Measurements from ENCODE around the gene CASK.

Gene CASK

GRCh38 chrX:41559235-41560052 is 363.9 kb downstream of the CASK start:
- no peak for DNase-seq (ENCODE audit: low spot score)

GRCh38 chrX:41558531-41558930 is 364.8 kb downstream of the CASK start:
- no peak for DNase-seq (ENCODE audit: low spot score)

GRCh38 chrX:41556958-41557357 is 366.4 kb downstream of the CASK start:
- DNase-seq (ENCODE audit: low spot score) = no peak

- no peak for DNase-seq (ENCODE audit: low spot score)
These were observed 369.7 kb downstream of the CASK start for GRCh38 chrX:41553688-41554087.

- no peak for DNase-seq (ENCODE audit: low spot score)
These were observed 374.9 kb downstream of the CASK start for GRCh38 chrX:41548411-41548810.

- no peak for DNase-seq (ENCODE audit: low spot score)
These were observed 379.7 kb downstream of the CASK start for GRCh38 chrX:41543668-41544067.

- no peak for DNase-seq (ENCODE audit: low spot score)
These were observed 380.3 kb downstream of the CASK start for GRCh38 chrX:41543025-41543424.

- DNase-seq (ENCODE audit: low spot score) = no peak
These were observed 380.8 kb downstream of the CASK start for GRCh38 chrX:41542536-41542935.

GRCh38 chrX:41542135-41542534 is 381.2 kb downstream of the CASK start:
- DNase-seq (ENCODE audit: low spot score) = no peak

- DNase-seq (ENCODE audit: low spot score) = no peak
These were observed 382.0 kb downstream of the CASK start for GRCh38 chrX:41541386-41541785.

GRCh38 chrX:41538707-41539106 is 384.6 kb downstream of the CASK start:
- DNase-seq (ENCODE audit: low spot score) = no peak

GRCh38 chrX:41530085-41530484 is 393.3 kb downstream of the CASK start:
- DNase-seq (ENCODE audit: low spot score) = no peak

GRCh38 chrX:41529221-41529620 is 394.1 kb downstream of the CASK start:
- DNase-seq (ENCODE audit: low spot score) = no peak

- no peak for DNase-seq (ENCODE audit: low spot score)
These were observed 394.6 kb downstream of the CASK start for GRCh38 chrX:41528784-41529183.

GRCh38 chrX:41526925-41527324 is 396.4 kb downstream of the CASK start:
- DNase-seq (ENCODE audit: low spot score) = peak; percentile 39

- DNase-seq (ENCODE audit: low spot score) = no peak
These were observed 397.1 kb downstream of the CASK start for GRCh38 chrX:41526271-41526670.

- DNase-seq (ENCODE audit: low spot score) = no peak
These were observed 400.7 kb downstream of the CASK start for GRCh38 chrX:41522671-41523070.

- DNase-seq (ENCODE audit: low spot score) = no peak
These were observed 401.3 kb downstream of the CASK start for GRCh38 chrX:41522081-41522480.

- DNase-seq (ENCODE audit: low spot score) = no peak
These were observed 403.9 kb downstream of the CASK start for GRCh38 chrX:41519468-41519867.

GRCh38 chrX:41518841-41519220 is 404.5 kb downstream of the CASK start:
- no peak for DNase-seq (ENCODE audit: low spot score)

GRCh38 chrX:41518127-41518840 is 405.1 kb downstream of the CASK start:
- no peak for DNase-seq (ENCODE audit: low spot score)

GRCh38 chrX:41516999-41517765 is 406.2 kb downstream of the CASK start:
- no peak for DNase-seq (ENCODE audit: low spot score)

- no peak for DNase-seq (ENCODE audit: low spot score)
These were observed 406.9 kb downstream of the CASK start for GRCh38 chrX:41516456-41516855.

Data from kidney capillary endothelial cell (primary cell).